Osteoblast (primary cell): ENCODE data around the gene TBC1D23. TPM values are rescaled to one million over a fixed set of nuclear protein-coding genes. Genes with fewer than 3 reads are reported as not detected.
"Not testable (repeated sequence)": the region's sequence is repeated elsewhere in the genome, so short reads cannot be mapped to it uniquely, and the experiment has no call there.

Source experiments
- DNase-seq: peaks from one replicate; pipeline ENCODE4 v3.0.0; 2011; ENCODE audit warnings: low spot score, mixed read lengths; ENCODE audit not compliant: insufficient read length; ENCODE audit errors: missing footprints
- H2AFZ ChIP-seq: 2 replicates; pipeline ENCODE4 v1.6.0; 2011; ENCODE audit warnings: mild to moderate bottlenecking, low read length
- H3K27ac ChIP-seq: 2 replicates; pipeline ENCODE4 v1.5.1; 2011; ENCODE audit warnings: mild to moderate bottlenecking, low read depth, low read length, moderate library complexity
- H3K27me3 ChIP-seq: 2 replicates; pipeline ENCODE4 v1.6.0; 2012; ENCODE audit warnings: mild to moderate bottlenecking, control low read depth, inconsistent platforms, low read length, moderate library complexity; ENCODE audit not compliant: insufficient read depth
- H3K36me3 ChIP-seq: 2 replicates; pipeline ENCODE4 v1.5.1; 2011; ENCODE audit warnings: mild to moderate bottlenecking, low read length, control low read depth, moderate library complexity; ENCODE audit not compliant: insufficient read depth
- H3K4me1 ChIP-seq: 2 replicates; pipeline ENCODE4 v1.5.1; 2011; ENCODE audit warnings: mild to moderate bottlenecking, low read length, control low read depth, moderate library complexity; ENCODE audit not compliant: insufficient read depth
- H3K4me2 ChIP-seq: 2 replicates; pipeline ENCODE4 v1.6.0; 2011; ENCODE audit warnings: mild to moderate bottlenecking, low read length; ENCODE audit not compliant: insufficient read depth
- H3K4me3 ChIP-seq: fragments of 200-600 bp; sonication (generic); 3 replicates; pipeline ENCODE4 v1.5.1; 2012; ENCODE audit warnings: mild to moderate bottlenecking, low read length, inconsistent platforms; ENCODE audit not compliant: insufficient read depth
- H3K79me2 ChIP-seq: 2 replicates; pipeline ENCODE4 v1.6.0; 2012; ENCODE audit warnings: mild to moderate bottlenecking, low read length, control low read depth, inconsistent platforms; ENCODE audit not compliant: insufficient read depth
- H3K9me3 ChIP-seq: 2 replicates; pipeline ENCODE4 v1.5.1; 2011; ENCODE audit warnings: low read depth, low read length, control low read depth
- H4K20me1 ChIP-seq: 2 replicates; pipeline ENCODE4 v1.6.0; 2012; ENCODE audit warnings: mild to moderate bottlenecking, low read length, control low read depth; ENCODE audit not compliant: insufficient read depth
- CTCF ChIP-seq: IDR thresholded peaks from 2 replicates; pipeline ENCODE4 v1.5.1; 2011; ENCODE audit warnings: mild to moderate bottlenecking, low read depth, low read length, moderate library complexity; ENCODE audit errors: extremely low read depth
- total RNA-seq: library from RNA; depleted of rRNA; stranded (reverse); fragments of >200 nt; gene quantifications from 2 replicates; pipeline ENCODE4 v1.2.3, GENCODE V29; 2012

Gene TBC1D23
- total RNA-seq, 1 donor: 64.4 TPM

GRCh38 chr3:100260081-100260684 is 609 bp upstream of the TBC1D23 start:
- H3K9me3 ChIP-seq: no peaks in the 10 kb centered on the region
- H3K79me2 ChIP-seq: peaks cover 43% of the 10 kb centered on the region
- no peak for TF ChIP-seq CTCF
- peak overlapping the region; percentile 84 for H3K4me2 ChIP-seq
- H4K20me1 ChIP-seq: peaks cover 13% of the 10 kb centered on the region
- peak overlapping the region; percentile 61 for H2AFZ ChIP-seq
- peak; percentile 32 for DNase-seq
- H3K36me3 ChIP-seq: no peaks in the 10 kb centered on the region
- peak overlapping the region; percentile 100 for H3K27ac ChIP-seq
- H3K4me1 ChIP-seq: peaks cover 60% of the 10 kb centered on the region
- no peaks in the 10 kb centered on the region for H3K27me3 ChIP-seq
- H3K4me3 ChIP-seq: peak overlapping the region; percentile 98

GRCh38 chr3:100261485-100261903 is 702 bp downstream of the TBC1D23 start:
- no peak overlapping the region for H2AFZ ChIP-seq
- peaks cover 13% of the 10 kb centered on the region for H4K20me1 ChIP-seq
- H3K4me1 ChIP-seq: peaks cover 61% of the 10 kb centered on the region
- H3K9me3 ChIP-seq: no peaks in the 10 kb centered on the region
- DNase-seq: no peak
- peak overlapping the region; percentile 90 for H3K4me2 ChIP-seq
- H3K4me3 ChIP-seq: peak overlapping the region; percentile 98
- no peaks in the 10 kb centered on the region for H3K27me3 ChIP-seq
- TF ChIP-seq CTCF: no peak
- H3K79me2 ChIP-seq: peaks cover 56% of the 10 kb centered on the region
- H3K36me3 ChIP-seq: no peaks in the 10 kb centered on the region
- H3K27ac ChIP-seq: peak overlapping the region; percentile 100

- H2AFZ ChIP-seq, DNase-seq, H3K9me3 ChIP-seq, H3K36me3 ChIP-seq, H3K27me3 ChIP-seq, H3K4me3 ChIP-seq: not testable (repeated sequence)
- Histone ChIP-seq H4K20me1 (peaks cover 16% of the 10 kb centered on the region), H3K4me2 (peak overlapping the region; percentile 73), H3K79me2 (peaks cover 71% of the 10 kb centered on the region), H3K4me1 (peaks cover 61% of the 10 kb centered on the region), H3K27ac (peak overlapping the region; percentile 63)
Measured at GRCh38 chr3:100262925-100263324, 2.1 kb downstream of the TBC1D23 start.

- Histone ChIP-seq H3K4me1 (peaks cover 63% of the 10 kb centered on the region), H3K27ac (peak overlapping the region; percentile 63), H3K9me3 (no peaks in the 10 kb centered on the region), H4K20me1 (peaks cover 16% of the 10 kb centered on the region), H3K4me2 (peak overlapping the region; percentile 73), H3K79me2 (peaks cover 76% of the 10 kb centered on the region), H3K27me3 (no peaks in the 10 kb centered on the region), H3K36me3 (no peaks in the 10 kb centered on the region), H3K4me3 (peak overlapping the region; percentile 54), H2AFZ (no peak overlapping the region)
- DNase-seq: peak; percentile 27
- TF ChIP-seq CTCF: no peak
Measured at GRCh38 chr3:100263583-100263982, 2.8 kb downstream of the TBC1D23 start.
